BJ (cell line): ENCODE data around the gene MAN1C1. TPM values are rescaled to one million over a fixed set of nuclear protein-coding genes. Genes with fewer than 3 reads are reported as not detected.

Experiments
- CTCF ChIA-PET: fragments of 350-600 bp; formaldehyde crosslinking; extraction: SDS; loops from one replicate; lab custom pipeline; 2021; ENCODE audit warnings: antibody characterized with exemption, inconsistent platforms; lab: Yijun Ruan, JAX
- POLR2A ChIA-PET: fragments of 300-600 bp; sonication (Branson Sonifier 250); formaldehyde crosslinking; extraction: SDS; loops from one replicate; lab custom pipeline; 2021; ENCODE audit warnings: antibody characterized with exemption; lab: Charles Lee
- DNase-seq: peaks from one replicate; pipeline ENCODE4 v3.0.0-alpha.2; 2011; ENCODE audit warnings: low read depth
- H3K27me3 ChIP-seq: 2 replicates; pipeline ENCODE4 v1.6.0; 2011; ENCODE audit warnings: low read length; ENCODE audit not compliant: control insufficient read depth, insufficient read depth
- H3K36me3 ChIP-seq: 2 replicates; pipeline ENCODE4 v1.5.1; 2011; ENCODE audit warnings: low read length; ENCODE audit not compliant: control insufficient read depth, insufficient read depth
- H3K4me3 ChIP-seq: 2 replicates; pipeline ENCODE4 v1.5.1; 2011; ENCODE audit warnings: low read depth, mild to moderate bottlenecking, control low read depth, low read length
- polyA plus RNA-seq: library from polyadenylated mRNA; depleted of rRNA; stranded (reverse); fragments of >200 nt; gene quantifications from 2 replicates; pipeline ENCODE4 v1.2.3, GENCODE V29; 2011
- TF ChIP-seq, protein P1 (sequence below): IDR thresholded peaks from 2 replicates; pipeline ENCODE4 v1.5.1; 2011; ENCODE audit warnings: low read depth, mild to moderate bottlenecking, control low read depth, inconsistent platforms, low read length, moderate library complexity; ENCODE audit not compliant: insufficient read depth

Gene MAN1C1
- polyA plus RNA-seq, 1 experiment, result 1.1 TPM

DNA sequence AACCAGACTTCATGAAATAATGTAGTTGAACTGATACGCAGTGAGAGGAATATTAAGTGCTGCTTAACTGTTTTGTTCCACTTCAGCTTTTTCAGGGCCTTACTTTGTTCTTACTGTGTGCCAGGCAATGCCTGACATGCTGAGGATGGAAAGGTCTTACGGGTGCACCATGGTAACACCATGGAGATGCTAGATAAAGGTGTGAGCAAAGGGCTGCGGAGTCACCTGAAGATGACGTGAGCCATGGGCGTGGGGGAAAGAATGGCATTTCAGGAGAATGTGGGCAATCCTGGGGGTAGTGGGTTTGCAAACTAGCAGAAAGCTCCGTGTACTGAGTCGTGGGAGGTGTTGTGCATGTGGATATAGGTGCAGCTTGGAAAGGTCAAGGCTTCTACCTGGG lies 27.3 kb downstream of the MAN1C1 start:
- Histone ChIP-seq H3K27me3 (peaks cover 21% of the 10 kb centered on the region), H3K36me3 (no peaks in the 10 kb centered on the region), H3K4me3 (no peak overlapping the region)
- TF ChIP-seq, protein P1, sequence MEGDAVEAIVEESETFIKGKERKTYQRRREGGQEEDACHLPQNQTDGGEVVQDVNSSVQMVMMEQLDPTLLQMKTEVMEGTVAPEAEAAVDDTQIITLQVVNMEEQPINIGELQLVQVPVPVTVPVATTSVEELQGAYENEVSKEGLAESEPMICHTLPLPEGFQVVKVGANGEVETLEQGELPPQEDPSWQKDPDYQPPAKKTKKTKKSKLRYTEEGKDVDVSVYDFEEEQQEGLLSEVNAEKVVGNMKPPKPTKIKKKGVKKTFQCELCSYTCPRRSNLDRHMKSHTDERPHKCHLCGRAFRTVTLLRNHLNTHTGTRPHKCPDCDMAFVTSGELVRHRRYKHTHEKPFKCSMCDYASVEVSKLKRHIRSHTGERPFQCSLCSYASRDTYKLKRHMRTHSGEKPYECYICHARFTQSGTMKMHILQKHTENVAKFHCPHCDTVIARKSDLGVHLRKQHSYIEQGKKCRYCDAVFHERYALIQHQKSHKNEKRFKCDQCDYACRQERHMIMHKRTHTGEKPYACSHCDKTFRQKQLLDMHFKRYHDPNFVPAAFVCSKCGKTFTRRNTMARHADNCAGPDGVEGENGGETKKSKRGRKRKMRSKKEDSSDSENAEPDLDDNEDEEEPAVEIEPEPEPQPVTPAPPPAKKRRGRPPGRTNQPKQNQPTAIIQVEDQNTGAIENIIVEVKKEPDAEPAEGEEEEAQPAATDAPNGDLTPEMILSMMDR, result no peak
- no peak for DNase-seq
- POLR2A ChIA-PET, result no interaction called here
- CTCF ChIA-PET, result interaction anchor here (1.3 kb wide), 1 partner anchor 11 kb away, joined by 3 read pairs; no protein-coding TSS in a partner anchor

- TF ChIP-seq, protein P1, result no peak
- no peak overlapping the region for H3K4me3 ChIP-seq
- CTCF ChIA-PET, result interaction anchor here (1.3 kb wide), 1 partner anchor 10 kb away, joined by 3 read pairs; no protein-coding TSS in a partner anchor
Measured at GRCh38 chr1:25644962-25645361, 28.4 kb downstream of the MAN1C1 start.

GRCh38 chr1:25645637-25646400 lies 29.2 kb downstream of the MAN1C1 start:
- TF ChIP-seq, protein P1, result no peak
- Histone ChIP-seq H3K27me3 (peaks cover 22% of the 10 kb centered on the region), H3K4me3 (no peak overlapping the region), H3K36me3 (no peaks in the 10 kb centered on the region)
- DNase-seq, result no peak
- POLR2A ChIA-PET, result no interaction called here
- CTCF ChIA-PET, result no interaction called here

More at GRCh38 chr1:25644962-25645361, 28.4 kb downstream of the MAN1C1 start:
- POLR2A ChIA-PET, result no interaction called here
- peaks cover 26% of the 10 kb centered on the region for H3K27me3 ChIP-seq
- H3K36me3 ChIP-seq, result no peaks in the 10 kb centered on the region
- no peak for DNase-seq

GRCh38 chr1:25647106-25647505 lies 30.5 kb downstream of the MAN1C1 start:
- H3K36me3 ChIP-seq, result no peaks in the 10 kb centered on the region
- TF ChIP-seq, protein P1, result no peak
- ChIA-PET CTCF (no interaction called here), POLR2A (no interaction called here)
- H3K4me3 ChIP-seq, result no peak overlapping the region
- no peak for DNase-seq
- H3K27me3 ChIP-seq, result peaks cover 19% of the 10 kb centered on the region

DNA sequence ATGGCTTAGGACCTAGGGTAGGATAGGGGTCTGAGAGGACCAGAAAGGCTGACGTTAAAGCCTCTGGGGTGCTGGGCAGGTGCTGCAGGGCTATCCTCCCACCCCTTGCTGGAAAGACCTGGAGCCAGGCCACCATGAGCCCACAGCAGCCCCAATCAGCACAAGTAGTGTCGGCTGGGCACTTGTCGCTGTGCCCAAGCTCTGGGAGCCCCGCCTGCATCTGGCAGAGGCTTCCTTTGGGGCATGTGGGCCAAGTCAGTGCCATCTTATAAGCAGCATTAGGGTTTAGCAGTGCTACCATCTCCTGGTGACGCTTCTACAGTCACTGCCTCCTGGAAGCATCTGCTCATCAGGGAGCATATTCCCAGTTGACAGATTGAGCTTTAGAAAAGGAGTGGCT lies 31.3 kb downstream of the MAN1C1 start:
- POLR2A ChIA-PET, result no interaction called here
- no peak overlapping the region for H3K4me3 ChIP-seq
- CTCF ChIA-PET, result no interaction called here
- H3K36me3 ChIP-seq, result no peaks in the 10 kb centered on the region
- H3K27me3 ChIP-seq, result peaks cover 19% of the 10 kb centered on the region
- DNase-seq, result no peak
- TF ChIP-seq, protein P1, result no peak
